Loucy (cell line): ENCODE data around the gene NRIP1.

ENCODE experiments used
- H2AFZ ChIP-seq: fragments of 200-600 bp; sonication (generic); 2 replicates; pipeline ENCODE4 v1.6.0; 2016; ENCODE audit warnings: antibody characterized with exemption, mild to moderate bottlenecking, low read length, moderate library complexity
- H3F3A ChIP-seq: fragments of 200-600 bp; 2 replicates; pipeline ENCODE4 v1.6.0; 2016; ENCODE audit warnings: antibody characterized with exemption, low read depth, mild to moderate bottlenecking
- H3K27me3 ChIP-seq: fragments of 200-600 bp; sonication (generic); 2 replicates; pipeline ENCODE4 v1.6.1; 2014; ENCODE audit warnings: low read length, mild to moderate bottlenecking; ENCODE audit not compliant: insufficient read depth, poor library complexity, severe bottlenecking
- H3K36me3 ChIP-seq: fragments of 200-600 bp; sonication (generic); 2 replicates; pipeline ENCODE4 v1.6.1; 2016; ENCODE audit warnings: low read length; ENCODE audit not compliant: insufficient read depth
- H3K4me1 ChIP-seq: fragments of 200-600 bp; sonication (generic); 2 replicates; pipeline ENCODE4 v1.5.1; 2014; ENCODE audit warnings: low read length, mild to moderate bottlenecking; ENCODE audit not compliant: insufficient read depth, poor library complexity, severe bottlenecking
- H3K4me2 ChIP-seq: fragments of 200-600 bp; sonication (generic); 2 replicates; pipeline ENCODE4 v1.6.0; 2014; ENCODE audit warnings: antibody characterized with exemption, low read length, low read depth, mild to moderate bottlenecking; ENCODE audit not compliant: poor library complexity, severe bottlenecking
- H3K4me3 ChIP-seq: fragments of 200-600 bp; sonication (generic); 2 replicates; pipeline ENCODE4 v1.5.1; 2014; ENCODE audit warnings: low read length, mild to moderate bottlenecking, mixed read lengths; ENCODE audit not compliant: poor library complexity, severe bottlenecking
- H3K79me2 ChIP-seq: fragments of 200-600 bp; sonication (generic); 2 replicates; pipeline ENCODE4 v1.6.1; 2014; ENCODE audit warnings: low read length; ENCODE audit not compliant: insufficient read depth
- H3K9ac ChIP-seq: fragments of 200-600 bp; sonication (generic); 2 replicates; pipeline ENCODE4 v1.6.0; 2014; ENCODE audit warnings: mild to moderate bottlenecking, low read depth, low read length, moderate library complexity; ENCODE audit not compliant: poor library complexity, severe bottlenecking
- H3K9me2 ChIP-seq: fragments of 200-600 bp; sonication (generic); replicated peaks from 2 replicates; pipeline ENCODE4 v1.6.1; 2016; ENCODE audit warnings: low read depth, low read length, mixed read lengths
- H3K9me3 ChIP-seq: fragments of 200-600 bp; sonication (generic); 2 replicates; pipeline ENCODE4 v1.6.1; 2014; ENCODE audit warnings: mild to moderate bottlenecking, antibody characterized with exemption, low read length, low read depth; ENCODE audit not compliant: insufficient read depth
- H4K20me1 ChIP-seq: fragments of 200-600 bp; sonication (generic); 2 replicates; pipeline ENCODE4 v1.6.0; 2014; ENCODE audit warnings: antibody characterized with exemption, low read length, mild to moderate bottlenecking; ENCODE audit not compliant: insufficient read depth, poor library complexity, severe bottlenecking
- EZH2phosphoT487 ChIP-seq: fragments of 200-600 bp; IDR thresholded peaks from 2 replicates; pipeline ENCODE4 v1.6.1; 2018; ENCODE audit warnings: antibody characterized with exemption, mild to moderate bottlenecking, moderate library complexity, borderline replicate concordance
- TF ChIP-seq, protein P1 (sequence below): fragments of 200-600 bp; sonication (generic); conservative IDR thresholded peaks from 2 replicates; pipeline ENCODE4 v1.5.1; 2014; ENCODE audit warnings: mild to moderate bottlenecking, antibody characterized with exemption, low read length

NRIP1 gene

DNA sequence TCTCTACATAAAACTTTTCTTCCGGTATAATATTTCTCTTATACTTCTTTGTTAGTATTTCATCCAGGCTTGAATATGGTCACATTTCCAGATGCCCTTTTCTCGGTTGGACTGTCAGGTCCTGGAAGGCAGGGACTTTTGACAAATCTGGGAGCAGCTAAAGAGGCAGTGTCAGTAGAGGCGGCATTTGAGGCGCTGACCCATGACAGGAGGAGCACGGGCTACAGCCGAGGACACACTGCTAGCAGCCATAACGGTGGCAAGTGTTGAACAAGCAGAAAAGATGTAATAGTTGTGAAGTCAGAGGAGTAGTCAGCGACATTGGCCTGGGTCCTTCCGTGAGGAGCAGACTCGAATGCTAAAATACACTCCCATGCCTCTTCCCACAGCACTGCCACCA, 14.5 kb upstream of the NRIP1 start:
- Histone ChIP-seq H3K27me3 (no peaks in the 10 kb centered on the region), H3K9me3 (no peaks in the 10 kb centered on the region), H3K9ac (no peak overlapping the region), H3K36me3 (no peaks in the 10 kb centered on the region), H3K4me2 (no peak overlapping the region), H3F3A (no peaks in the 10 kb centered on the region), H4K20me1 (no peaks in the 10 kb centered on the region), H3K79me2 (no peaks in the 10 kb centered on the region), H3K9me2 (no peaks in the 10 kb centered on the region), H2AFZ (no peak overlapping the region), H3K4me1 (no peaks in the 10 kb centered on the region), H3K4me3 (no peak overlapping the region)
- TF ChIP-seq, protein P1, sequence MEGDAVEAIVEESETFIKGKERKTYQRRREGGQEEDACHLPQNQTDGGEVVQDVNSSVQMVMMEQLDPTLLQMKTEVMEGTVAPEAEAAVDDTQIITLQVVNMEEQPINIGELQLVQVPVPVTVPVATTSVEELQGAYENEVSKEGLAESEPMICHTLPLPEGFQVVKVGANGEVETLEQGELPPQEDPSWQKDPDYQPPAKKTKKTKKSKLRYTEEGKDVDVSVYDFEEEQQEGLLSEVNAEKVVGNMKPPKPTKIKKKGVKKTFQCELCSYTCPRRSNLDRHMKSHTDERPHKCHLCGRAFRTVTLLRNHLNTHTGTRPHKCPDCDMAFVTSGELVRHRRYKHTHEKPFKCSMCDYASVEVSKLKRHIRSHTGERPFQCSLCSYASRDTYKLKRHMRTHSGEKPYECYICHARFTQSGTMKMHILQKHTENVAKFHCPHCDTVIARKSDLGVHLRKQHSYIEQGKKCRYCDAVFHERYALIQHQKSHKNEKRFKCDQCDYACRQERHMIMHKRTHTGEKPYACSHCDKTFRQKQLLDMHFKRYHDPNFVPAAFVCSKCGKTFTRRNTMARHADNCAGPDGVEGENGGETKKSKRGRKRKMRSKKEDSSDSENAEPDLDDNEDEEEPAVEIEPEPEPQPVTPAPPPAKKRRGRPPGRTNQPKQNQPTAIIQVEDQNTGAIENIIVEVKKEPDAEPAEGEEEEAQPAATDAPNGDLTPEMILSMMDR = no peak
- TF ChIP-seq EZH2phosphoT487 = no peak

DNA sequence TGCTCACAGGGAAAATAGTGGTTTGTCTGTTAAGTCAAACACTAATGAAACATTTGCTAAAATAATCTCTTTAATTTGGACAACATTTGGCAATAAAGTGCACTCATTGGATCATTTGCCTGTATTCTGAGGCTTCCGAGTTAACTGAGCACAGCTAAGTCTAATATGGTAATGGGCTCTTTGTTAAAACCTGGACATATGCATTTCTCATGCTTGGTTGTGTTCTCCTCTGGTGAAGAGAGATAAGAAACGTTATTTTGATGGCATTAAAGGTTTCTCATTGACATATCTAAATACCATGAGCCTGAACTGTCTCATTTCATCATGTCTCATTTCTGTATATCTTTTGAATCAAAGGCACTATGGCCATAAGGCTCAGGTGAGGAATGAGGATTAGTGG, 13.4 kb upstream of the NRIP1 start:
- Histone ChIP-seq H3K4me1 (no peaks in the 10 kb centered on the region), H3K9me3 (no peaks in the 10 kb centered on the region), H3K9me2 (no peaks in the 10 kb centered on the region), H2AFZ (no peak overlapping the region), H4K20me1 (no peaks in the 10 kb centered on the region), H3K4me3 (no peak overlapping the region), H3K9ac (no peak overlapping the region), H3K4me2 (no peak overlapping the region), H3K79me2 (no peaks in the 10 kb centered on the region), H3K27me3 (no peaks in the 10 kb centered on the region), H3F3A (no peaks in the 10 kb centered on the region), H3K36me3 (no peaks in the 10 kb centered on the region)
- no peak for TF ChIP-seq EZH2phosphoT487
- TF ChIP-seq, protein P1 = no peak

DNA sequence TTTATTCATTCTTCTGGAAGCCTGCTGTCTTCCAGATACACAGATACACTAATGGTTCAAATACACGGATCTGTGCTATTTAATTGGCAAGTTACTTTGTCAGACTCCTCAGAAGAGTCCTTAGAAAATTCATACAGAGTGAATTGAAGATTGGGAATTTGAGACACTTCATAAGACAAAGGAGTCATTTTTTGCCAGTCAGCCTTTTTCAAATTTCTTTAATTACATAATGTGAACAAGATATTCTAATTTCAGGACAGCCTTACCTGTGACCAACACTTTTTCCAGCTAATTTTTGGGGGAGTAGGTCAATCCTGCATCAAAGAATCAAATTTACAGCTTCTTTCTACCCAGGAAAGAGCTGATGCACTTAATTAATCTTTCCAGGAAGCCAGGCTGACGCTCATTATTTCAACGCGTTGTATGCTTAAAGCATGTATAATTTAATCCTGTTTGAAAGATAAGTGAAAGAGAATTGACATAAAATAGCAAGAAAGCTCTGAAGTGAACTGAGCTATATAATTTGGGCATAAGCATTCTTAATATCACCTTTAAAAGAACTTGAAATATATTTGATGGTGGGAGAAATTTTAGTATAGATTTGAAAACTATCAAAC, 12.8 kb upstream of the NRIP1 start:
- TF ChIP-seq, protein P1 = no peak
- no peak for TF ChIP-seq EZH2phosphoT487
- Histone ChIP-seq H3K9ac (no peak overlapping the region), H3K79me2 (no peaks in the 10 kb centered on the region), H3K4me3 (no peak overlapping the region), H3K27me3 (no peaks in the 10 kb centered on the region), H3K4me1 (no peaks in the 10 kb centered on the region), H2AFZ (no peak overlapping the region), H3K36me3 (no peaks in the 10 kb centered on the region), H3K9me2 (no peaks in the 10 kb centered on the region), H3F3A (no peaks in the 10 kb centered on the region), H3K9me3 (no peaks in the 10 kb centered on the region), H3K4me2 (no peak overlapping the region), H4K20me1 (no peaks in the 10 kb centered on the region)
